BJ (cell line): ENCODE results near the gene PRKCQ. TPM values are rescaled to one million over a fixed set of nuclear protein-coding genes. Genes with fewer than 3 reads are reported as not detected.

ENCODE experiments used
- CTCF ChIA-PET: fragments of 350-600 bp; formaldehyde crosslinking; extraction: SDS; loops from one replicate; lab custom pipeline; 2021; ENCODE audit warnings: antibody characterized with exemption, inconsistent platforms; lab: Yijun Ruan, JAX
- POLR2A ChIA-PET: fragments of 300-600 bp; sonication (Branson Sonifier 250); formaldehyde crosslinking; extraction: SDS; loops from one replicate; lab custom pipeline; 2021; ENCODE audit warnings: antibody characterized with exemption; lab: Charles Lee
- DNase-seq: peaks from one replicate; pipeline ENCODE4 v3.0.0-alpha.2; 2011; ENCODE audit warnings: low read depth
- H3K27me3 ChIP-seq: 2 replicates; pipeline ENCODE4 v1.6.0; 2011; ENCODE audit warnings: low read length; ENCODE audit not compliant: control insufficient read depth, insufficient read depth
- H3K36me3 ChIP-seq: 2 replicates; pipeline ENCODE4 v1.5.1; 2011; ENCODE audit warnings: low read length; ENCODE audit not compliant: control insufficient read depth, insufficient read depth
- H3K4me3 ChIP-seq: 2 replicates; pipeline ENCODE4 v1.5.1; 2011; ENCODE audit warnings: low read depth, mild to moderate bottlenecking, control low read depth, low read length
- polyA plus RNA-seq: library from polyadenylated mRNA; depleted of rRNA; stranded (reverse); fragments of >200 nt; gene quantifications from 2 replicates; pipeline ENCODE4 v1.2.3, GENCODE V29; 2011
- TF ChIP-seq, protein P1 (sequence below): IDR thresholded peaks from 2 replicates; pipeline ENCODE4 v1.5.1; 2011; ENCODE audit warnings: low read depth, mild to moderate bottlenecking, control low read depth, inconsistent platforms, low read length, moderate library complexity; ENCODE audit not compliant: insufficient read depth

Gene PRKCQ
- polyA plus RNA-seq, 1 experiment = 0.06 TPM

DNA sequence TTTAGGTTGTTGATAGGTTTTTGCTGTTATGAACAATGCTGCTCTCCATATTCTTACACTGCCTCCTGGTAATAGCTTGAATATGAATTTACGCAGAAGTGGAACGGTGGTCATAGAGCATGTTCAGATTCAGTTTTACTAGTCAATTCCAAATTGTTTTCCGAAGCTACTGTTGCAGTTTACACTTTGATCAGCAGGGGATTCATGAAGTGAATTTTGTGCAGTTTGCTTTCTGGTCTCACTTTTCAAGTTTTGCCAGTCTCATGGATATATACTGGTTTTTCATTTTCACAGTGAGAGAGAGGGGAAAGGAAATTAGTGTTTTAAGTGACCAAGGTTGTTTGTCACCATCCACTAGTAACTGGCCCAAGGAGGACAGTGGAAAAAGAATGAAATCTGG lies 171.3 kb downstream of the PRKCQ start:
- POLR2A ChIA-PET = no interaction called here
- DNase-seq = no peak
- Histone ChIP-seq H3K4me3 (no peak overlapping the region), H3K36me3 (no peaks in the 10 kb centered on the region), H3K27me3 (peaks cover 2% of the 10 kb centered on the region; the same call in 1 of the 2 replicates)
- CTCF ChIA-PET = interaction anchor here (1.4 to 1.7 kb wide), 2 partner anchors 9 to 207 kb away, joined by 4 to 5 read pairs; no protein-coding TSS in a partner anchor
- TF ChIP-seq, protein P1, sequence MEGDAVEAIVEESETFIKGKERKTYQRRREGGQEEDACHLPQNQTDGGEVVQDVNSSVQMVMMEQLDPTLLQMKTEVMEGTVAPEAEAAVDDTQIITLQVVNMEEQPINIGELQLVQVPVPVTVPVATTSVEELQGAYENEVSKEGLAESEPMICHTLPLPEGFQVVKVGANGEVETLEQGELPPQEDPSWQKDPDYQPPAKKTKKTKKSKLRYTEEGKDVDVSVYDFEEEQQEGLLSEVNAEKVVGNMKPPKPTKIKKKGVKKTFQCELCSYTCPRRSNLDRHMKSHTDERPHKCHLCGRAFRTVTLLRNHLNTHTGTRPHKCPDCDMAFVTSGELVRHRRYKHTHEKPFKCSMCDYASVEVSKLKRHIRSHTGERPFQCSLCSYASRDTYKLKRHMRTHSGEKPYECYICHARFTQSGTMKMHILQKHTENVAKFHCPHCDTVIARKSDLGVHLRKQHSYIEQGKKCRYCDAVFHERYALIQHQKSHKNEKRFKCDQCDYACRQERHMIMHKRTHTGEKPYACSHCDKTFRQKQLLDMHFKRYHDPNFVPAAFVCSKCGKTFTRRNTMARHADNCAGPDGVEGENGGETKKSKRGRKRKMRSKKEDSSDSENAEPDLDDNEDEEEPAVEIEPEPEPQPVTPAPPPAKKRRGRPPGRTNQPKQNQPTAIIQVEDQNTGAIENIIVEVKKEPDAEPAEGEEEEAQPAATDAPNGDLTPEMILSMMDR = no peak

DNA sequence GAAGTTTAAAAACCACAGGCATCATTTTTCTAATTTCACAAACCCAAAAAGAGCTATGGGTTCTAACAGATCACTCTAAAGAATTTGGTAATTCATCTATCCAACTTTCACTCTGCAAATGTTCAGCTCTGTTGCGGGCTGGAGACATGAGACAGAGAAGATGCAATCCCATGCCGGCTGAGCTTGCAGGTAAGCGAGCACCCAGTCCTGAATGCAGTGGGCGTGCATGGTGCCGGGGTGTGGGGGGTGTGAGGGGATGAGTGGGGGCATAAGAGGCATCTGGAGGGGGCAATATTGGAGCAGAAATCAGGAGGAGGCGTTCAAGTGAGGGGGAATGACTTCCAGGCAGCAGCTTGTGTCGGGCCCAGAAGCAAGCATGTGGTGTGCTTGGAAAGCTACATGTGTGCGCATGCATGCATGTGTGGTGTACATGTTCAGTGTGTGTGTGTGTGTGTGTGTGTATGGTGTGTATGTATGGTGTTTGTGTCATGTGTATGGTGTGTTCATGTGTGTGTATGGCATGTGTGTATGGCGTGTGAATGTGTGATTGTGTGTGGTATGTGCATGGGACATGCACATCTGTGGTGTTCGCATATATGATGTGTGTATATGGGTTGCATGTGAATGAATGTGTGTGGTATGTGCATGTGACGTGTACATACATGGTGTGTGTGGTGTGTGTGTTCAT lies 172.9 kb downstream of the PRKCQ start:
- H3K4me3 ChIP-seq = no peak overlapping the region
- H3K27me3 ChIP-seq = peaks cover 2% of the 10 kb centered on the region; the same call in 1 of the 2 replicates
- POLR2A ChIA-PET = no interaction called here
- CTCF ChIA-PET = interaction anchor here (0.7 to 2.5 kb wide), 6 partner anchors 9 to 584 kb away, joined by 3 to 16 read pairs (median 4); partner anchors contain the start of gene PFKFB3
- DNase-seq = no peak
- TF ChIP-seq, protein P1 = no peak
- no peaks in the 10 kb centered on the region for H3K36me3 ChIP-seq

DNA sequence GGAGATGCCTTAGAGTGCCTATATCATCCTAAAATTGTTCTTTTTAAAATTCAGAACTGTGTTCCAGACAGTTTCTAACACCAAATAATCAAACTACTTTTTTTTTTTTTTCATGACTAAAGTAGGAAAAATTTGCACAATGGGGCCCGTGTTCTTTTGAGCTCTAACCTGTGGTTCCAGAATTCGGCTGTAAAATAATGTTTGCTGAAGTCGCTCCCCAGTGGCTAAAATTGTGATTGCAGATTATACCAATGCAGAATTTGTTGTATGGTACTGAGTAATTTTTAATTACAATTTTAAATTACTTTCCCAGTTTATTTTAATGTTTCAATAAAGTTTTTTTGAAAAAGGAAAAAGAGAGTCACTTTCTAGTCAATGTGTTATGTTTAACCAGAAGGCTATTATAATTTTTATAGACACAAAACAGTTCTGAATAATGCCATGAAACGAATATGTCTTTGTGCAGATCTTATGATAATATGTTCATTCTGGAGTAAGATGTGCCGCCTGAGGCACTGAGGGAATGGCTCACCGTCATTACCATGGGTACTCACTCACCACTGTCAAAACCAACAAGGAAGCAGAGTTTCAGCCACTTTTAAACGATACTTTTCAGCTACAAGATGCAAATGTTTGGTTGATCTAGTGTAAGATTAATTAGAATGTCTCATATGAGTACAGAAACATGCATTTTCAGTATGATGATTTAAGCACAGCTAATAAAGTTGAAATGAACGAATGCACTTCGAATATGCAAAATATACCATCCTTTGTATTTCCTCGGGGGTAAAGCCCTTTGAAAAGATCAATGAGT lies 173.6 kb downstream of the PRKCQ start:
- ChIA-PET CTCF (interaction anchor here (0.6 to 2.5 kb wide), 14 partner anchors 11 to 1207 kb away, joined by 3 to 16 read pairs (median 4); partner anchors contain the start of gene PFKFB3), POLR2A (interaction anchor here (0.6 kb wide), 1 partner anchor 230 kb away, joined by 7 read pairs; no protein-coding TSS in a partner anchor)
- no peaks in the 10 kb centered on the region for H3K36me3 ChIP-seq
- H3K27me3 ChIP-seq = peaks cover 2% of the 10 kb centered on the region; the same call in 1 of the 2 replicates
- TF ChIP-seq, protein P1 = 0 out of 2 replicates have a peak, but pooled peaks have one; percentile 30
- H3K4me3 ChIP-seq = no peak overlapping the region
- DNase-seq = no peak

DNA sequence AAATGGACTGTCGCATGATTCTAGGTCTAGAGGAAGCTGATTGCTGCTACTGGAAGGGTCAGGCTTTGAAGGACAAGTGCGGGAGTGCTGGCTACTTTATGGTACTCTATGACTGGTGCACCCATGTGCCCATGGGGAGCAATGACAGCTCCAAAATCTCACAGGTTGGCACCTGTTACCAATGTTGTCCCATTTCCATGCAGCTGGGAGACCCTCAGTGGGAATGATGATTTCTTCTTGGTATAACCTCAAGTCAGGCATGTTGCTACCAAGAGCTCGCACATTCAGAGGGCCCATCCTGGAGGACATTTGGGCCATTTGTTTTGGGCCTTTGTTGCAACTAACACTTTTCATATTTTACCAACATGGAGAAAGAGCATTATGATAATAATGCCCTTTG lies 174.4 kb downstream of the PRKCQ start:
- DNase-seq = no peak
- no peak overlapping the region for H3K4me3 ChIP-seq
- no peaks in the 10 kb centered on the region for H3K36me3 ChIP-seq
- H3K27me3 ChIP-seq = peaks cover 2% of the 10 kb centered on the region; the same call in 1 of the 2 replicates
- CTCF ChIA-PET = interaction anchor here (0.6 to 2.5 kb wide), 14 partner anchors 12 to 1208 kb away, joined by 3 to 16 read pairs (median 4); partner anchors contain the start of gene PFKFB3
- POLR2A ChIA-PET = no interaction called here
- TF ChIP-seq, protein P1 = no peak
